Measurements from ENCODE around the gene CNTNAP2. TPM values are rescaled to one million over a fixed set of nuclear protein-coding genes. Genes with fewer than 3 reads are reported as not detected.
"Not testable (repeated sequence)": the region's sequence is repeated elsewhere in the genome, so short reads cannot be mapped to it uniquely, and the experiment has no call there.

The CNTNAP2 gene
- total RNA-seq, 2 donors from 2014 or later, result 0.29 to 1.1 TPM

GRCh38 chr7:148464947-148465346 is 2348.3 kb downstream of the CNTNAP2 start:
- DNase-seq (no peak), ATAC-seq (no peak)
- intact Hi-C loops (cut with DNase I), result no loop called here

GRCh38 chr7:148465441-148465840 is 2348.8 kb downstream of the CNTNAP2 start:
- DNase-seq; ATAC-seq; intact Hi-C loops (cut with DNase I): not testable (repeated sequence)

- ATAC-seq (no peak), DNase-seq (no peak)
- intact Hi-C loops (cut with DNase I), result no loop called here
Measured at GRCh38 chr7:148466120-148466519, 2349.5 kb downstream of the CNTNAP2 start.

GRCh38 chr7:148468700-148469098 is 2352.1 kb downstream of the CNTNAP2 start:
- intact Hi-C loops (cut with DNase I), result no loop called here
- no peak for ATAC-seq

More at GRCh38 chr7:148468700-148469098, 2352.1 kb downstream of the CNTNAP2 start:
- no peak for DNase-seq

Small RNA genes lying within 50 kb of the gene (microRNA-seq; reads per million reads assigned to microRNA genes)
- 0 reads per million in 2 donors for gene MIR548F4

Data from left cardiac atrium (tissue), 4 donors.